GM19035 (cell line): Measurements from ENCODE around the gene ZNF385D.

ENCODE experiments used
- ATAC-seq: cut with Tn5 transposase; IDR thresholded peaks from one replicate; pipeline ENCODE4 v1.9.1; 2021; ENCODE audit not compliant: unreplicated experiment

Gene ZNF385D

GRCh38 chr3:21750080-21750696, 822 bp downstream of the ZNF385D start:
- no peak for ATAC-seq

DNA sequence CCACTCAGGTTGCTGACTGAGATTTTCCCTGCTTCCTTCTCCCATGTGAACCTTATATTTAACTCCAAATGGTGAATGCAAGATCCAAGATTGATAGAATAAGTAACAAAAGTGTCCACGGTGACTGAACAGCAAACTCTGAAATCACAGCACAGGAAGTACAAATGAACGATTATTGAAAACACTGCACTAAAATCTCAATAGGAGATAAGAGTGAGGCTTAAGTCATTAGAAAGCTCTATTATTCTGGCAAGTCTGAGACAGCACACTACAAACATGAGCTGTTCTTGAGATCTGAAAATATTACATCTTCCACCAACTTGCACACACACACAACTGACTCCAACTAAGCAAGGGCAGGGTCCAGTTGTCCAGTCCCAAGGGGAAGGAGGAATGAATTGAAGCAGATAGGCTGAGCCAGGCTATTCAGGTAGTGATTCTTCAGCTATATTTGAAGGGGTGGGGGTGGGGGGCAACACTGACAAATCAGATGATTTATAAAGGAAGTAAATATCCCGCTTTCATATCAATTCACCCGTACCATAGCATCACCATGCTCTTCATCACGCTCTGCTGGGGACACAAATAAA, 2.9 kb downstream of the ZNF385D start:
- no peak for ATAC-seq

GRCh38 chr3:21747376-21747775, 3.6 kb downstream of the ZNF385D start:
- no peak for ATAC-seq

DNA sequence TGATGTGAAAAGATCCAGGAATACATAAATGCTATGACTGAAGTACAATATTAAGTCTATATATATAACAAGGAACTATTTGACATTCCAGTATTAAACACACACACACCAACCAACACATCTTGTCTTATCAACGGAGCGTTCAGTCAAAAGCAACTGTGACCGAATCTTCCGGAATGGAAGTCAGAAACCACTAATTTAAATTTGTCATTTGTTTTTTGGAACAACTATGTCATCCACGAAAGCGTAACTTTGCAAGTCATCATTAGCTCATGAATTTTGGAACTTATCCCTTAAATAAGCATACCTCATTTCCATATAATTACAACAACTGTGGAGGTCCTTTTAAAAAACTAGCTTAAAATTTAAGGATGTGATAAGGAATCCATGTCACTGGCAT, 5.0 kb downstream of the ZNF385D start:
- ATAC-seq: no peak

DNA sequence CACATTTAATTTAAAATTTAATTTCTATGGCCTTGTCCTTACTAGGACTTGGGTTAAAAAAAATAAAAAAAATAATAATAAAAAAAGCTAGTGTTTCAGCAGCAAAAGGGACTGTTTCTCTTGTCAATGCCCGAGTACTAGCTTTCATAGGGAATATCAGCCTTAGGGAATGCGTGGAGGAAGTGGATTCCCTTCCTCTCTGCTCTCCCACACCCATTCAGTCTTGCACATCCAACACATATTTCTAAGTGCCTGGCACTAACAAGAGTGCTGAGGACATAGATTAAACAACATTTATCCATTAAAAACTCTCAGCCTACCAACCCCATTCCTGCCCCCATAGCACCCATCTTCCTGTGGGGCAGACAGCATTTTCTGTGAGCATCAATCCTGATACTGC, 6.2 kb downstream of the ZNF385D start:
- ATAC-seq: no peak

DNA sequence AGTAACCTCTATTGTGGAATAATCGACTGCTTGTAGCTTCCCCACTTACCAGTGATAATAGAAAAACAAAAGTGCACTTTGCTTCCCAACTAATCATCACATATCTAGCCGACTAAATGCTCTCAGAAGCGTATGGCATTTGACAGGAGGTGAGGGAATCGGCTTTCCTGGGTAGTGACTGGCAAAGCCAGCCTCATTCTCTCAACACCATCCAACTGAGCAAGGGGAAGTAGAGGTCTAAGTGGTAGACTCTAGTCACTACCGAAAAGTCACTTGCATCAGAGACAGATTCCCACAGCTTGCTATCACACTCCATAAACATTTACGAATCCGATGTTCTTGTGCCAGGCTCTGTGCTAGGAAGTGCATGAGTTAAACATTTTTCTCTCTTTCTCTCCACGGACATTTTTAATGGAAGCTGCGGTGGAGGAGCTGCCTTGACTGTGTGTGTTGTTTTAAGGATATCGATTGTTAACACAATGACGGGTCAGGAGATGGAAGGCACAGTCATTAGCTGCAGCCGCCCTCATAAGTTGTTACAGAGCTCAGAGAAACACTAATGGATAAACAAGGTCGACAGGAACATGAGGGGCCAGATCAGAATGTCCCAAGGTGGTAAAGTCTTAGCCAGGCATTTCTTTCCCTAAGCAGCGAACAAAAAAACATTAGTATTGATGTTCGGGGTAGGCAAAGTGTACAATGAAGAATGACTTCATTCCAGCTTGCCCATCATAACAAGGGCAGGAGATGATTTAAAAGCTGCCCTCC, 11.9 kb downstream of the ZNF385D start:
- ATAC-seq: no peak

- no peak for ATAC-seq
Observed at GRCh38 chr3:21738283-21738682, 12.7 kb downstream of the ZNF385D start.

DNA sequence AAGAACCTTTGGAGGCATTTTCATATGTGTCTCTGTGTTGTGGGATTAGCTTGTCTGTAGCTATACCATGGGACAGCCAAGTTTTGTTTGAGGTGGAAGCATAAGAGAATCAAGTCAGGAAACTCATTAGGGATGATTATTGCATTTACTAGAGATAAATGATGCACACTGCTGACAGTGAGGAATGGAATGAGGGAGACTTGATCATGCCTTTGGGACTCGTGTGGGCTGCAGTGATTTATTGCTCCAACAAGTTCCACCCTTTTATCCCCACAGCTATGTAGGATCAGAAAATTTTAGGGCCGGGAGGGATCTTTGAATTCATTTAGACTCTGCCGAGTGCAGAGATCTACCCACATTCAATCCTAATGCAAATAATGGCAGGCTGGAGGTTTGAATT, 16.3 kb downstream of the ZNF385D start:
- ATAC-seq: no peak

DNA sequence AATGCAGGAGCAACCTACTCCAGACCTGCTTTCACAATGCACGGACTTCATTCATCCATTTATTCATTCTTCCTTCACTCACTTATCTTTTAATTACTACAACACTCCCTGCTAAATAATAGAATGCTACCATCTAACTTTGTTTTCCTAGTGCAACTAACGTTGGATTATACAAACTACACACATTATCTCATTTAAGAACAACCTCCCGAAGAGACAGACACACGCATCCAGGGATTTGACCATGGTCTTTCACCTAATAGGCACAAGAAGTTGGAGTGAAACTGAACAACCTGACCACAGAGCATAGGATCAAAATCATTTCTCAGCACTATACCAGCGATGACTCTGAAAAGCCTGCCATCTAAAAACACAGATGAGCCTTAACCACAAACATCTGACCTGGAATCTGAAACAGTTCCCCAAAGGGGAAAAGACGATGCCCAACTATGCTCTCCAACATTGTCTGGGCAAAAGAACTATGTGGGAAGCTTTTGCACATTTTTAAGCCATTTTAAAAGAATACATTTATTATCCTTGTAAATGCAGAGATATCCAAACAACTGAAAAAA, 21.0 kb downstream of the ZNF385D start:
- no peak for ATAC-seq

DNA sequence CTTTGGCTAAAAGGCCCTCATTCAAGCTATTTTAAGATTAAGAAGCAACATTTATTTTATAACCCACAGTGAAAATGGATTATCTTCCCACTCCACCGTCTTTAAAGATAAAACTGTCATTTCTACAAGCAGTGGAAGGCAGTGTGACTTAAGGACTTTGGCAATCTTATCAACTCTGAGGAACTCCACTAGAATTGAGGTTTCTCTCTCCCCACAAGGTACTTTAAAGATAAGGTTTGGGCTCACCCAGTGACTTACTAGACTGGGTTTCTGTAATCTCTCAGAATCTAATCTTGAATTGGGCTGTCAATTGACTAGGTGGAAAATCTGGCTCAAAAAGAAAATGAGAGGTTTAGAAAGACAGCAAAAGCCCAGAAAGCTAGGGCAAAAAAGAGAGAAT, 21.7 kb downstream of the ZNF385D start:
- ATAC-seq: no peak

GRCh38 chr3:21722768-21723167, 28.2 kb downstream of the ZNF385D start:
- ATAC-seq: no peak

DNA sequence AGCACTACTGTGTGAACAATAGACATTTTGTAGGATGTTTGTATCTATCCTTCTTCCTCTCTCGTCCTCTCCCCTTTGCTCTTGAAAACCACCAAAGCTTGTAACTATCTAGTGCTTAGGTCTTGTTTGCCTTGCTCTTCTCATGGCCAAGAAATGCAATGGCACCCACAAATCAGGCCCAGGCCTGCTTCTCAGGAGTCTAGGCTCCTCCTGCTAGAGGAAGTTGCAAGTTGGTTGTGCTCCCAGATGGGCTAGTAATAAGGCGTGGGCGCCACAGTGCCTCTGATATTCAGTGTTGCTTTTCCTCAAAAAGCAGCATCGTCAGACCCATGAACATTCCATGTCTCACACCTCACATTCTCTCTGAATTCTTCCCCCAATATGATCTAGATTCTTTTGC, 28.7 kb downstream of the ZNF385D start:
- ATAC-seq: no peak

GRCh38 chr3:21718943-21719591, 31.9 kb downstream of the ZNF385D start:
- no peak for ATAC-seq

GRCh38 chr3:21718161-21718765, 32.7 kb downstream of the ZNF385D start:
- ATAC-seq: no peak

DNA sequence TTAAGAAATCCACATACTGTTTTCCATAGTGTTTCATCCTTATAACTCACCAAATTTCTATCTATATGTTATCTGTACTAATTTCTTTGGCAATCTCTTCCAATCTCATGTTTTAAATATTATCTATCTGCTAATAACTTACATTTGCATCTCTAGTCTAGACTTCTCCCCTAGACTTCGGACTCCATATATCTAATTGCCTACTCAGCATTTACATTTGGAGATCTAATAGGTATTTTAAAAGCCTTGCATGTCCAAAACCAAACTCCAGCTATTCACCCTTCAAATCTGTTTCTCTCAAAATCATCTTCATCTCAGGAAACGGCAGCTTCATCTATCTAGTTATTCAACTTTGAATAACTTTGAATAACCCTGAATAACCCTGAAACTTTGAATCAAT, 35.3 kb downstream of the ZNF385D start:
- no peak for ATAC-seq

DNA sequence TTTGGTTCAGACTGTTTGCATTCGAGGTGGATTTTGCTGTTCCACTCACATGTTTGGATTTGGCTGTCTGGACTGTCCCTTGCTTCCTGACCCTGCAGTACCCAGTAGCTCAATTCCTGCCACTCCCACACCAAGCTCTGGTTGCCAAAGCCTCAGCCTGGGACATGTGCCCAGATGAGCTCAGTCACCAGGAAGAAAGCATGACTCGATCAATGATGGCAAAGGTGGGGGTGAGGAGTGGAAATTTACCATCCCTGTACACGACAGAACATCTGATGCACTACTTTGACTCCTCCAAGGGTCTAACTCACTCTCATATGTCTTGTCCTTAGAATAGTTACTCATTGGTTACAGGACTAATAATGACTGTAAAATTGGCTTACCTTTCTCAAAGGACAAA, 45.2 kb downstream of the ZNF385D start:
- ATAC-seq: no peak

- no peak for ATAC-seq
Observed at GRCh38 chr3:21704796-21705195, 46.2 kb downstream of the ZNF385D start.

GRCh38 chr3:21703291-21703690, 47.7 kb downstream of the ZNF385D start:
- ATAC-seq: no peak

GRCh38 chr3:21697707-21698106, 53.3 kb downstream of the ZNF385D start:
- no peak for ATAC-seq

GRCh38 chr3:21694506-21694905, 56.5 kb downstream of the ZNF385D start:
- ATAC-seq: no peak

GRCh38 chr3:21691036-21691435, 60.0 kb downstream of the ZNF385D start:
- ATAC-seq: no peak
